GM23338 (cell line): ENCODE data around the gene PDE2A. TPM values are rescaled to one million over a fixed set of nuclear protein-coding genes. Genes with fewer than 3 reads are reported as not detected.
A peak's percentile ranks its signal among the peaks of the same experiment; 100 is the strongest.

Experiments
- ATAC-seq: fragments of 200-7000 bp; cut with Tn5 transposase; 3 replicates; pipeline ENCODE4 v1.9.1; 2020
- DNase-seq: peaks from one replicate; pipeline ENCODE4 v3.0.0-alpha.2; 2015; ENCODE audit warnings: low spot score
- H2AFZ ChIP-seq: fragments of 200-600 bp; sonication (generic); 2 replicates; pipeline ENCODE4 v1.8.0; 2016; ENCODE audit warnings: antibody characterized with exemption, mild to moderate bottlenecking, moderate library complexity
- H3F3A ChIP-seq: fragments of 200-600 bp; sonication (generic); replicated peaks from 2 replicates; pipeline ENCODE4 v1.8.0; 2017; ENCODE audit warnings: antibody characterized with exemption, mixed run types, low read depth
- H3K27ac ChIP-seq: fragments of 200-600 bp; sonication (generic); 2 replicates; pipeline ENCODE4 v1.6.1; 2016; ENCODE audit warnings: low read depth
- H3K27me3 ChIP-seq: fragments of 200-600 bp; sonication (generic); 2 replicates; pipeline ENCODE4 v1.8.0; 2016; ENCODE audit warnings: mild to moderate bottlenecking, mixed run types, moderate library complexity; ENCODE audit not compliant: insufficient read depth
- H3K36me3 ChIP-seq: fragments of 200-600 bp; sonication (generic); 2 replicates; pipeline ENCODE4 v1.8.0; 2016; ENCODE audit warnings: mild to moderate bottlenecking; ENCODE audit not compliant: insufficient read depth
- H3K4me1 ChIP-seq: fragments of 200-600 bp; sonication (generic); 2 replicates; pipeline ENCODE4 v1.8.0; 2016; ENCODE audit warnings: mild to moderate bottlenecking, moderate library complexity; ENCODE audit not compliant: insufficient read depth
- H3K4me2 ChIP-seq: fragments of 200-600 bp; sonication (generic); 2 replicates; pipeline ENCODE4 v1.7.1; 2017; ENCODE audit warnings: mixed run types
- H3K4me3 ChIP-seq: fragments of 200-600 bp; sonication (generic); 2 replicates; pipeline ENCODE4 v1.6.1; 2016; ENCODE audit warnings: mixed run types
- H3K79me2 ChIP-seq: fragments of 200-600 bp; sonication (generic); replicated peaks from 2 replicates; pipeline ENCODE4 v1.8.0; 2017; ENCODE audit warnings: mild to moderate bottlenecking; ENCODE audit not compliant: insufficient read depth
- H3K9me2 ChIP-seq: fragments of 200-600 bp; sonication (generic); 2 replicates; pipeline ENCODE4 v1.8.0; 2017; ENCODE audit not compliant: insufficient read depth
- H4K20me1 ChIP-seq: fragments of 200-600 bp; sonication (generic); replicated peaks from 2 replicates; pipeline ENCODE4 v1.8.0; 2017; ENCODE audit warnings: mild to moderate bottlenecking; ENCODE audit not compliant: insufficient read depth
- H3K27ac Mint-ChIP-seq: 2 replicates; pipeline ENCODE4 v1.8.0; 2020; ENCODE audit warnings: inconsistent platforms, mild to moderate bottlenecking, moderate library complexity, mixed read lengths
- H3K27me3 Mint-ChIP-seq: 3 replicates; pipeline ENCODE4 v1.8.0; 2022; ENCODE audit warnings: low read depth, mild to moderate bottlenecking, moderate library complexity, mixed read lengths, inconsistent platforms; ENCODE audit not compliant: insufficient read depth, poor library complexity
- H3K36me3 Mint-ChIP-seq: 3 replicates; pipeline ENCODE4 v1.8.0; 2021; ENCODE audit warnings: low read depth, mild to moderate bottlenecking, inconsistent platforms, moderate library complexity, mixed read lengths
- H3K4me1 Mint-ChIP-seq: 3 replicates; pipeline ENCODE4 v1.8.0; 2020; ENCODE audit warnings: mild to moderate bottlenecking, inconsistent platforms, mixed read lengths
- H3K4me3 Mint-ChIP-seq: 3 replicates; pipeline ENCODE4 v1.8.0; 2021; ENCODE audit warnings: moderate library complexity, mild to moderate bottlenecking, inconsistent platforms, mixed read lengths
- H3K9me3 Mint-ChIP-seq: 3 replicates; pipeline ENCODE4 v1.8.0; 2020; ENCODE audit warnings: moderate library complexity, mild to moderate bottlenecking, inconsistent platforms, mixed read lengths
- CREB1 ChIP-seq: fragments of 250-450 bp; sonication (Bioruptor Pico); IDR thresholded peaks from 2 replicates; pipeline ENCODE4 v1.5.0; 2020; ENCODE audit warnings: low read depth, mild to moderate bottlenecking, moderate library complexity
- EZH2phosphoT487 ChIP-seq: fragments of 200-600 bp; sonication (generic); IDR thresholded peaks from one replicate; pipeline ENCODE4 v1.8.1; 2018; ENCODE audit warnings: antibody characterized with exemption; ENCODE audit not compliant: unreplicated experiment
- NANOG ChIP-seq: IDR thresholded peaks from 2 replicates; pipeline ENCODE4 v1.6.1; 2016; ENCODE audit warnings: antibody characterized with exemption, borderline replicate concordance
- POLR2AphosphoS5 ChIP-seq: IDR thresholded peaks from 2 replicates; pipeline ENCODE4 v1.6.1; 2016; ENCODE audit warnings: antibody characterized with exemption, low read depth
- STAT1 ChIP-seq: IDR thresholded peaks from one replicate; pipeline ENCODE4 v1.6.1; 2016; ENCODE audit warnings: antibody characterized with exemption; ENCODE audit not compliant: unreplicated experiment
- ZNF114 ChIP-seq: fragments of 250-450 bp; sonication (Bioruptor Pico); IDR thresholded peaks from 2 replicates; pipeline ENCODE4 v1.5.0; 2020; ENCODE audit warnings: mild to moderate bottlenecking, moderate library complexity
- long read RNA-seq: library from polyadenylated mRNA; unstranded; transcript quantifications from one replicate; pipeline ENCODE4 v2.0.0, GENCODE V29; 2020; ENCODE audit not compliant: unreplicated experiment
- polyA plus RNA-seq: library from polyadenylated mRNA; unstranded; fragments of >200 nt; fragmentation: Nextera tagmentation; extraction: Ambion mirVana; gene quantifications from 2 replicates; pipeline ENCODE4 v1.2.1, GENCODE V29; 2016
- total RNA-seq: library from RNA; depleted of rRNA; stranded (reverse); fragments of >200 nt; shearing (Covaris generic); gene quantifications from 2 replicates; pipeline ENCODE4 v1.2.3, GENCODE V29; 2014; rRNA removed
- TF ChIP-seq, protein P1 (sequence below), 2 experiments: fragments of 200-600 bp in 1 of 2; sonication (generic) in 1 of 2; conservative IDR thresholded peaks; 2 replicates each; pipeline versions ENCODE4 v1.5.1 to v1.6.1; 2016 to 2017; ENCODE audit warnings: antibody characterized with exemption in 2 of 2, low read depth in 2 of 2, mild to moderate bottlenecking in 2 of 2, moderate library complexity in 1 of 2
- TF ChIP-seq, protein P2 (sequence below): IDR thresholded peaks from one replicate; pipeline ENCODE4 v1.6.1; 2018; ENCODE audit warnings: antibody characterized with exemption; ENCODE audit not compliant: unreplicated experiment

The PDE2A gene
- total RNA-seq, result 8.2 and 16.2 TPM in 2 replicates
- polyA plus RNA-seq, result 4.1 and 4.3 TPM in 2 replicates
- long read RNA-seq, partial matches to known transcripts, result 3 of 3 reads
- long read RNA-seq, other reads (novel, unspliced or antisense), result 0 of 3 reads

DNA sequence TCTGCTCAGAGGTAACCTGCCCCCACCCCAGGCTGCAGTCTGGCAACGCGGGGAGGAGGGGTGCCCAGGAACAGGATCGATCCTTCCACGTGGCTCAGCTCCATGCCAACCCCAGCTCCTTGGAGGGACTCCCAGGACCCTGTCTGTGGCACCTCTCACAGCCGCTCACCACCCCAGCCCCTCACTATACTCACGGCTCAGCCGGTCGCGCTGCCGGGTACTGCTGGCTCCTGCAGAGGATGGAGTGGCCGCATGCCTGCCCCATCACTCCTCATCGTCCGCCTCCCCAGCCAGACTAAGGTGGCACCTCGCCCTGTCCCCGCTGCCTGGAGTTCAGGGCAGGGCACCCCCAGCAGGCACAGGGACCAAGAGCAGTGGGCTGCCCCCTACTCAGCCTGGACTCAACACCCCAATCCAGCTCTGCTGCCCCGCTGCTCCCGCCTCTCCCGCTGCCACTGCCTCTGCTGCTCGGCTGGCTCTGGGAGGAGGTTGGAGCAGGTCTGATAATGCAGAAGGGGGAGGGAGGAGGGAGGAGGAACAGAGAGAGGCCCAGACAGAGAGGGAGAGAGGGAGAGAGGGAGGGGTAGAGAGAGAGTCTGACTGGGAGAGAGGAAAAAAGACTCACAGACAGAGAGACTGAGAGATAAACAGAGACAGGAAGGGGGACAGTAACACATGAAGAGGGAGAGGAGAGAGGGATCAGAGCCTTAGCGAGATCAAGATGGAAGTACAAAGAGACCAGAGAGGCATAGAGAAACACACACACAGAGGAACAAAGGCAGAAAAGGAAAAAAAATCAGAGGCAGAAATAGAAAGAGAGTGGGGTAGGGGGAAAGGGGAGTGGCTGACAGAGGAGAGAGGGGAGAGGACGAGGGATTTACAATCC lies at the start of gene PDE2A:
PDE2A (minus strand) TSS at position 480 of the 886 bp plus-strand sequence; CDS start at position 265, 215 bp downstream.
- TF ChIP-seq STAT1 (no peak), POLR2AphosphoS5 (peak; percentile 53; the same call in 1 of the 2 replicates), EZH2phosphoT487 (no peak)
- H3K27me3 Mint-ChIP-seq, result peaks cover 44% of the 10 kb centered on the region
- H3K4me1 Mint-ChIP-seq, result peaks cover 54% of the 10 kb centered on the region
- peaks cover 64% of the 10 kb centered on the region for H3K27me3 ChIP-seq
- H3K4me1 ChIP-seq, result peaks cover 44% of the 10 kb centered on the region
- H3K9me2 ChIP-seq, result no peaks in the 10 kb centered on the region
- no peak within 1 kb of the TSS for H3K27ac ChIP-seq
- H3K9me3 Mint-ChIP-seq, result no peaks in the 10 kb centered on the region
- peak within 1 kb of the TSS; percentile 91 for H2AFZ ChIP-seq
- H3K27ac Mint-ChIP-seq, result no peak within 1 kb of the TSS
- ATAC-seq (peak; percentile 55), DNase-seq (peak; percentile 73)
- H3F3A ChIP-seq, result no peaks in the 10 kb centered on the region
- H3K4me3 Mint-ChIP-seq, result peak within 1 kb of the TSS; percentile 68
- H4K20me1 ChIP-seq, result no peaks in the 10 kb centered on the region; the same call in 1 of the 2 replicates
- H3K4me3 ChIP-seq, result peak within 1 kb of the TSS; percentile 66
- H3K4me2 ChIP-seq, result peak within 1 kb of the TSS; percentile 90
- H3K79me2 ChIP-seq, result no peaks in the 10 kb centered on the region
- no peaks in the 10 kb centered on the region for H3K36me3 ChIP-seq
- no peaks in the 10 kb centered on the region for H3K36me3 Mint-ChIP-seq

DNA sequence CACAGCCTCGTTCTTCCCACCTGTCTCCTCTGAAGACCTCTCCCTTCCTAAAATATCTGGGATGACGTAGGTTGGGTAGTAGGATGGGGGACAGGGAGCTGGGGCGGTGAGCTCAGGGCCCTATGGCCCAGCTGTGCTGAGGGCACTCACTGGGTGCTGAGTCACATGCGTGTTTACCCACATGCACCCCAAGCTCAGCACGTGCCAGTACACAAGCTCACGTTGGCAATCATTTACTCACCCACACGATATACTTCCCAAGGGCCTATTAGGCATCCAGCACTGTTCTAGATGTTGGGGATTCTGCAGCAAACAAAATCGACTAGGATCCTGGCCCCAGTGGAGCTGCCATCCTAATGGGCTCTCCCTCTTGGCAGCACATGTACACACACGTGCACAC lies 49.3 kb upstream of the PDE2A start:
- H3K4me1 ChIP-seq, result no peaks in the 10 kb centered on the region; the same call in 1 of the 2 replicates
- H3K4me2 ChIP-seq, result no peak overlapping the region
- H3K27ac Mint-ChIP-seq, result no peak overlapping the region
- no peaks in the 10 kb centered on the region for H3K27me3 ChIP-seq
- H3K27me3 Mint-ChIP-seq, result peaks cover 13% of the 10 kb centered on the region
- H3K9me3 Mint-ChIP-seq, result no peaks in the 10 kb centered on the region; the same call in 2 of the 3 replicates
- H3K36me3 ChIP-seq, result no peaks in the 10 kb centered on the region
- H3F3A ChIP-seq, result no peaks in the 10 kb centered on the region
- no peak overlapping the region for H3K4me3 ChIP-seq
- H3K79me2 ChIP-seq, result peaks cover 60% of the 10 kb centered on the region
- no peak overlapping the region for H3K4me3 Mint-ChIP-seq
- H3K36me3 Mint-ChIP-seq, result peaks cover 6% of the 10 kb centered on the region; the same call in 2 of the 3 replicates
- no peak for ATAC-seq
- peaks cover 22% of the 10 kb centered on the region for H3K4me1 Mint-ChIP-seq
- H3K9me2 ChIP-seq, result no peaks in the 10 kb centered on the region
- no peak for DNase-seq
- no peak overlapping the region for H2AFZ ChIP-seq
- H3K27ac ChIP-seq, result no peak overlapping the region
- peaks cover 20% of the 10 kb centered on the region for H4K20me1 ChIP-seq
- TF ChIP-seq POLR2AphosphoS5 (no peak), CREB1 (CRISPR knock-in tag) (no peak), STAT1 (no peak), ZNF114 (no peak), EZH2phosphoT487 (no peak), NANOG (no peak)
- TF ChIP-seq, protein P1, sequence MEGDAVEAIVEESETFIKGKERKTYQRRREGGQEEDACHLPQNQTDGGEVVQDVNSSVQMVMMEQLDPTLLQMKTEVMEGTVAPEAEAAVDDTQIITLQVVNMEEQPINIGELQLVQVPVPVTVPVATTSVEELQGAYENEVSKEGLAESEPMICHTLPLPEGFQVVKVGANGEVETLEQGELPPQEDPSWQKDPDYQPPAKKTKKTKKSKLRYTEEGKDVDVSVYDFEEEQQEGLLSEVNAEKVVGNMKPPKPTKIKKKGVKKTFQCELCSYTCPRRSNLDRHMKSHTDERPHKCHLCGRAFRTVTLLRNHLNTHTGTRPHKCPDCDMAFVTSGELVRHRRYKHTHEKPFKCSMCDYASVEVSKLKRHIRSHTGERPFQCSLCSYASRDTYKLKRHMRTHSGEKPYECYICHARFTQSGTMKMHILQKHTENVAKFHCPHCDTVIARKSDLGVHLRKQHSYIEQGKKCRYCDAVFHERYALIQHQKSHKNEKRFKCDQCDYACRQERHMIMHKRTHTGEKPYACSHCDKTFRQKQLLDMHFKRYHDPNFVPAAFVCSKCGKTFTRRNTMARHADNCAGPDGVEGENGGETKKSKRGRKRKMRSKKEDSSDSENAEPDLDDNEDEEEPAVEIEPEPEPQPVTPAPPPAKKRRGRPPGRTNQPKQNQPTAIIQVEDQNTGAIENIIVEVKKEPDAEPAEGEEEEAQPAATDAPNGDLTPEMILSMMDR (conservative IDR thresholded peaks at IDR 0.05; ENCODE audit: low read depth in 2 of 2), result no peak
- TF ChIP-seq, protein P2, sequence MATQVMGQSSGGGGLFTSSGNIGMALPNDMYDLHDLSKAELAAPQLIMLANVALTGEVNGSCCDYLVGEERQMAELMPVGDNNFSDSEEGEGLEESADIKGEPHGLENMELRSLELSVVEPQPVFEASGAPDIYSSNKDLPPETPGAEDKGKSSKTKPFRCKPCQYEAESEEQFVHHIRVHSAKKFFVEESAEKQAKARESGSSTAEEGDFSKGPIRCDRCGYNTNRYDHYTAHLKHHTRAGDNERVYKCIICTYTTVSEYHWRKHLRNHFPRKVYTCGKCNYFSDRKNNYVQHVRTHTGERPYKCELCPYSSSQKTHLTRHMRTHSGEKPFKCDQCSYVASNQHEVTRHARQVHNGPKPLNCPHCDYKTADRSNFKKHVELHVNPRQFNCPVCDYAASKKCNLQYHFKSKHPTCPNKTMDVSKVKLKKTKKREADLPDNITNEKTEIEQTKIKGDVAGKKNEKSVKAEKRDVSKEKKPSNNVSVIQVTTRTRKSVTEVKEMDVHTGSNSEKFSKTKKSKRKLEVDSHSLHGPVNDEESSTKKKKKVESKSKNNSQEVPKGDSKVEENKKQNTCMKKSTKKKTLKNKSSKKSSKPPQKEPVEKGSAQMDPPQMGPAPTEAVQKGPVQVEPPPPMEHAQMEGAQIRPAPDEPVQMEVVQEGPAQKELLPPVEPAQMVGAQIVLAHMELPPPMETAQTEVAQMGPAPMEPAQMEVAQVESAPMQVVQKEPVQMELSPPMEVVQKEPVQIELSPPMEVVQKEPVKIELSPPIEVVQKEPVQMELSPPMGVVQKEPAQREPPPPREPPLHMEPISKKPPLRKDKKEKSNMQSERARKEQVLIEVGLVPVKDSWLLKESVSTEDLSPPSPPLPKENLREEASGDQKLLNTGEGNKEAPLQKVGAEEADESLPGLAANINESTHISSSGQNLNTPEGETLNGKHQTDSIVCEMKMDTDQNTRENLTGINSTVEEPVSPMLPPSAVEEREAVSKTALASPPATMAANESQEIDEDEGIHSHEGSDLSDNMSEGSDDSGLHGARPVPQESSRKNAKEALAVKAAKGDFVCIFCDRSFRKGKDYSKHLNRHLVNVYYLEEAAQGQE, result no peak
